Liver (tissue), 9 donors: ENCODE measurements around the gene UTP15. TPM values are rescaled to one million over a fixed set of nuclear protein-coding genes. Genes with fewer than 3 reads are reported as not detected.

Experiments
- DNase-seq: peaks from one replicate; pipeline ENCODE4 v3.0.0-alpha.2; 2017; ENCODE audit warnings: low spot score
- H3K27ac ChIP-seq, 2 donors: one replicate each; pipeline ENCODE4 v1.7.0; 2013; ENCODE audit warnings: inconsistent platforms in 2 of 2, low read length in 2 of 2, control low read depth in 1 of 2, low read depth in 1 of 2, mild to moderate bottlenecking in 1 of 2
- H3K27me3 ChIP-seq, 4 donors: one replicate each; pipeline versions ENCODE4 v1.6.1 to v1.7.0; 2013; ENCODE audit warnings: low read length in 3 of 4, inconsistent platforms in 1 of 4, mild to moderate bottlenecking in 1 of 4, moderate library complexity in 1 of 4; ENCODE audit not compliant: control insufficient read depth in 4 of 4, insufficient read depth in 4 of 4
- H3K36me3 ChIP-seq, 4 donors: one replicate each; pipeline versions ENCODE4 v1.6.1 to v1.7.0; 2013; ENCODE audit warnings: low read length in 3 of 4, mild to moderate bottlenecking in 3 of 4, low read depth in 1 of 4, moderate library complexity in 1 of 4; ENCODE audit not compliant: control insufficient read depth in 4 of 4, insufficient read depth in 3 of 4
- H3K4me1 ChIP-seq, 4 donors: one replicate each; pipeline versions ENCODE4 v1.6.1 to v1.7.0; 2013; ENCODE audit warnings: low read length in 3 of 4, mild to moderate bottlenecking in 3 of 4, moderate library complexity in 1 of 4; ENCODE audit not compliant: control insufficient read depth in 4 of 4, insufficient read depth in 4 of 4
- H3K4me3 ChIP-seq, 3 donors: one replicate each; pipeline versions ENCODE4 v1.6.1 to v1.7.0; 2013; ENCODE audit warnings: low read length in 3 of 3, control low read depth in 1 of 3, low read depth in 1 of 3, mild to moderate bottlenecking in 1 of 3
- H3K9ac ChIP-seq, 2 donors: one replicate each; pipeline ENCODE4 v1.7.0; 2013; ENCODE audit warnings: low read length in 2 of 2, mild to moderate bottlenecking in 2 of 2, moderate library complexity in 2 of 2, control low read depth in 1 of 2, low read depth in 1 of 2
- H3K9me3 ChIP-seq, 4 donors: one replicate each; pipeline versions ENCODE4 v1.6.1 to v1.7.0; 2013; ENCODE audit warnings: low read length in 3 of 4; ENCODE audit not compliant: control insufficient read depth in 4 of 4
- CTCF ChIP-seq: fragments of 150-350 bp; IDR thresholded peaks from 2 replicates; pipeline ENCODE4 v1.5.1; 2017; ENCODE audit warnings: improper control_type of control experiment, low read depth, low read length; ENCODE audit not compliant: missing input control
- EGR1 ChIP-seq, 2 donors: IDR thresholded peaks; 2 replicates each; pipeline ENCODE4 v1.6.1; 2016 to 2018; ENCODE audit warnings: antibody characterized with exemption in 2 of 2, low read depth in 2 of 2
- FOXA1 ChIP-seq: IDR thresholded peaks from 2 replicates; pipeline ENCODE4 v1.6.1; 2016; ENCODE audit warnings: antibody characterized with exemption
- FOXA2 ChIP-seq: IDR thresholded peaks from 2 replicates; pipeline ENCODE4 v1.6.1; 2016; ENCODE audit warnings: antibody characterized with exemption
- HNF4A ChIP-seq, 2 donors: conservative IDR thresholded peaks; 2 replicates each; pipeline ENCODE4 v1.6.1; 2016; ENCODE audit warnings: antibody characterized with exemption in 2 of 2, mild to moderate bottlenecking in 2 of 2
- JUND ChIP-seq, 2 donors: IDR thresholded peaks; 2 replicates each; pipeline ENCODE4 v1.6.1; 2016; ENCODE audit warnings: antibody characterized with exemption in 2 of 2
- NR2F2 ChIP-seq: IDR thresholded peaks from 2 replicates; pipeline ENCODE4 v1.6.1; 2016; ENCODE audit warnings: antibody characterized with exemption
- RXRA ChIP-seq, 2 donors: IDR thresholded peaks; 2 replicates each; pipeline ENCODE4 v1.6.1; 2017 to 2018; ENCODE audit warnings: antibody characterized with exemption in 2 of 2, mild to moderate bottlenecking in 1 of 2
- SP1 ChIP-seq: IDR thresholded peaks from 2 replicates; pipeline ENCODE4 v1.6.1; 2018; ENCODE audit warnings: antibody characterized with exemption, mild to moderate bottlenecking
- TAF1 ChIP-seq: conservative IDR thresholded peaks from 2 replicates; pipeline ENCODE4 v1.6.1; 2016; ENCODE audit warnings: antibody characterized with exemption, mild to moderate bottlenecking
- ZBTB33 ChIP-seq: IDR thresholded peaks from 2 replicates; pipeline ENCODE4 v1.6.1; 2016; ENCODE audit warnings: antibody characterized with exemption
- WGBS: extraction: QIAGEN DNeasy Blood & Tissue Kit; methylation state at CpG from one replicate; pipeline ENCODE4 v1.1.7; 2013; 5-methylcytosine and 5-hydroxymethylcytosine counted together
- polyA plus RNA-seq, 2 donors: library from polyadenylated mRNA; stranded (reverse) in 1 of 2; unstranded in 1 of 2; fragments of 200-250 nt in 1 of 2; fragments of >200 nt in 1 of 2; fragmentation: Nextera tagmentation in 1 of 2; extraction: Ambion mirVana in 1 of 2; gene quantifications; one replicate each; pipeline versions ENCODE4 v1.2.1 to v1.2.3, GENCODE V29; 2013 to 2015
- total RNA-seq, 2 donors: library from RNA; depleted of rRNA; stranded (reverse); fragments of >200 nt; gene quantifications; one replicate each; pipeline ENCODE4 v1.2.3, GENCODE V29; 2014
- TF ChIP-seq, protein P1 (sequence below): IDR thresholded peaks from 2 replicates; pipeline ENCODE4 v1.6.1; 2016; ENCODE audit warnings: antibody characterized with exemption, mild to moderate bottlenecking
- TF ChIP-seq, protein P2 (sequence below): IDR thresholded peaks from 2 replicates; pipeline ENCODE4 v1.6.1; 2016; ENCODE audit warnings: antibody characterized with exemption
- donor health status: healthy.
- donor health status: healthy.
- donor health status: healthy.
- donor health status: healthy.
- donor health status: healthy.

The UTP15 gene
- total and polyA plus RNA-seq, 4 donors, result 3.5 to 18.1 (median 5.4) TPM

DNA sequence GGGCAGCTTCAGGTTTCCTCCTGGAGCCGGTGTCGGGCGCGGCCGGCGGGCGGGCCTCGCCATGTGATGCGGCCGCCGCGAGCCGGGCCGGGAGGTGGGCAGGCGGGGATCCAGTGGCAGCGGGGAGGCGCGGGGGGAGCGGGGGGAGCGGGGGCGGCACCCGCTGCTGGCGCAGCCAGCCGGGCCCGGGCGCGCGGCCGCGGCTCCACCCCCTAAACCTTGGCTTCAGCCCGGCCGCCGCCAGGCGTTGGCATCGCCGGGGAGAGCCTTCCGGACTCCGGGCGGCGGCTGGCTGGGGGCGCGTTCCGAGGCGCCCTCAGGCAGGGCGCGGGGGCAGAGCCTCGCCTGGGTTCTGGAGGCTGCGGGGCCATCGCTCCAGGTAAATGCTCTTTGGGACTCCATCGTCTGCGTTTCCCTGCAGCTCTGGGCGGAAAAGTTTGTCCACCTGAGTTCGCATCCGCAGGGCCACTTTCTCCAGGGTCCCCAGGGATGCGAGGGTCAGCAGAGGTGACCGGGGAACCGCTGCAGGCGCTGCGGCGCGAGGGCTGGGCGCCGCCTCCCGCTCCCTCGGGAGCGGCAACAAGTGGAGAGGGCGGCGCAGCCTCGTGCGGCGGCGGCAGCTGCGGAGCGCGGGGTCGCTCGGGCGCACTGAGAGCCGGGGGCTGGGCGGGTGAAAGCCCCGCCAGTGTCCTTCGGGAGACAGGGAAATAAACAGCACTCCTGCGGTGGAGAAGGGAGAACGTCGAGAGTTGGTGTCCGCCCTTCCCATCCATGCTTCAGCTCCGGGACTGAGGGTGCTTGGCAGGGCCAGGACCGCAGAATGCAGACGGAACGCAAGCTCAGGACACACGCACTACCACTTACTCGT is 60.6 kb downstream of the UTP15 start, which contains the start of gene ARHGEF28:
TSS of gene ARHGEF28 (plus strand) at position 253 of the 868 bp plus-strand sequence. CDS start 58,656 bp downstream, outside the sequence.
- DNase-seq, result peak; percentile 50
- Histone ChIP-seq H3K9ac (peak within 1 kb of the TSS; percentile 68 to 70), H3K9me3 (no peaks in the 10 kb centered on the region), H3K4me1 (peaks cover 14 to 38% (median 25%) of the 10 kb centered on the region in 4 donors), H3K4me3 (peak within 1 kb of the TSS; percentile 88 to 92 (median 89)), H3K36me3 (no peaks in the 10 kb centered on the region), H3K27me3 (no peaks in the 10 kb centered on the region), H3K27ac (peak within 1 kb of the TSS; percentile 67 to 73)
- TF ChIP-seq EGR1 (IDR thresholded peaks at IDR 0.05; ENCODE audit: low read depth in 2 of 2), result no peak
- TF ChIP-seq, protein P1, sequence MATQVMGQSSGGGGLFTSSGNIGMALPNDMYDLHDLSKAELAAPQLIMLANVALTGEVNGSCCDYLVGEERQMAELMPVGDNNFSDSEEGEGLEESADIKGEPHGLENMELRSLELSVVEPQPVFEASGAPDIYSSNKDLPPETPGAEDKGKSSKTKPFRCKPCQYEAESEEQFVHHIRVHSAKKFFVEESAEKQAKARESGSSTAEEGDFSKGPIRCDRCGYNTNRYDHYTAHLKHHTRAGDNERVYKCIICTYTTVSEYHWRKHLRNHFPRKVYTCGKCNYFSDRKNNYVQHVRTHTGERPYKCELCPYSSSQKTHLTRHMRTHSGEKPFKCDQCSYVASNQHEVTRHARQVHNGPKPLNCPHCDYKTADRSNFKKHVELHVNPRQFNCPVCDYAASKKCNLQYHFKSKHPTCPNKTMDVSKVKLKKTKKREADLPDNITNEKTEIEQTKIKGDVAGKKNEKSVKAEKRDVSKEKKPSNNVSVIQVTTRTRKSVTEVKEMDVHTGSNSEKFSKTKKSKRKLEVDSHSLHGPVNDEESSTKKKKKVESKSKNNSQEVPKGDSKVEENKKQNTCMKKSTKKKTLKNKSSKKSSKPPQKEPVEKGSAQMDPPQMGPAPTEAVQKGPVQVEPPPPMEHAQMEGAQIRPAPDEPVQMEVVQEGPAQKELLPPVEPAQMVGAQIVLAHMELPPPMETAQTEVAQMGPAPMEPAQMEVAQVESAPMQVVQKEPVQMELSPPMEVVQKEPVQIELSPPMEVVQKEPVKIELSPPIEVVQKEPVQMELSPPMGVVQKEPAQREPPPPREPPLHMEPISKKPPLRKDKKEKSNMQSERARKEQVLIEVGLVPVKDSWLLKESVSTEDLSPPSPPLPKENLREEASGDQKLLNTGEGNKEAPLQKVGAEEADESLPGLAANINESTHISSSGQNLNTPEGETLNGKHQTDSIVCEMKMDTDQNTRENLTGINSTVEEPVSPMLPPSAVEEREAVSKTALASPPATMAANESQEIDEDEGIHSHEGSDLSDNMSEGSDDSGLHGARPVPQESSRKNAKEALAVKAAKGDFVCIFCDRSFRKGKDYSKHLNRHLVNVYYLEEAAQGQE, result no peak
- no peak for TF ChIP-seq ZBTB33
- WGBS, result under 1% methylated on average over 92 of the region's 92 CpGs

GRCh38 chr5:73626814-73627313 is 61.3 kb downstream of the UTP15 start:
- Histone ChIP-seq H3K4me3 (peak overlapping the region; percentile 88 to 92 (median 89)), H3K4me1 (peaks cover 14 to 38% (median 25%) of the 10 kb centered on the region in 4 donors), H3K36me3 (no peaks in the 10 kb centered on the region), H3K9ac (peak overlapping the region; percentile 68 to 70), H3K27ac (peak overlapping the region in 1 of 2 donors; percentile 67), H3K27me3 (no peaks in the 10 kb centered on the region), H3K9me3 (no peaks in the 10 kb centered on the region)
- TF ChIP-seq TAF1 (no peak), HNF4A (conservative IDR thresholded peaks at IDR 0.05) (no peak), SP1 (no peak), CTCF (no peak), ZBTB33 (no peak), FOXA1 (no peak), RXRA (IDR thresholded peaks at IDR 0.05) (no peak), EGR1 (IDR thresholded peaks at IDR 0.05; ENCODE audit: low read depth in 2 of 2) (no peak), NR2F2 (no peak), FOXA2 (no peak), JUND (IDR thresholded peaks at IDR 0.05) (no peak)
- TF ChIP-seq, protein P2, sequence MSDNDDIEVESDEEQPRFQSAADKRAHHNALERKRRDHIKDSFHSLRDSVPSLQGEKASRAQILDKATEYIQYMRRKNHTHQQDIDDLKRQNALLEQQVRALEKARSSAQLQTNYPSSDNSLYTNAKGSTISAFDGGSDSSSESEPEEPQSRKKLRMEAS, result no peak
- no peak for DNase-seq
- WGBS, result 79% methylated on average over 14 of the region's 14 CpGs
